ENCODE measurements around the gene MVK.

GRCh38 chr12:109588461-109589239 lies 15.1 kb downstream of the MVK start:
- TF ChIP-seq CTCF (IDR thresholded peaks at IDR 0.05; ENCODE audit: poor library complexity) (no peak), EZH2phosphoT487 (IDR thresholded peaks at IDR 0.05; ENCODE audit: low read depth, severe bottlenecking, unreplicated experiment) (no peak), EZH2 (IDR thresholded peaks at IDR 0.05; ENCODE audit: borderline replicate concordance) (no peak)
